GM21360 (cell line): ENCODE data around the gene HTR5A.

ENCODE experiments used
- ATAC-seq: cut with Tn5 transposase; IDR thresholded peaks from one replicate; pipeline ENCODE4 v1.9.1; 2021; ENCODE audit warnings: mild to moderate bottlenecking, moderate library complexity; ENCODE audit not compliant: unreplicated experiment

Gene HTR5A

DNA sequence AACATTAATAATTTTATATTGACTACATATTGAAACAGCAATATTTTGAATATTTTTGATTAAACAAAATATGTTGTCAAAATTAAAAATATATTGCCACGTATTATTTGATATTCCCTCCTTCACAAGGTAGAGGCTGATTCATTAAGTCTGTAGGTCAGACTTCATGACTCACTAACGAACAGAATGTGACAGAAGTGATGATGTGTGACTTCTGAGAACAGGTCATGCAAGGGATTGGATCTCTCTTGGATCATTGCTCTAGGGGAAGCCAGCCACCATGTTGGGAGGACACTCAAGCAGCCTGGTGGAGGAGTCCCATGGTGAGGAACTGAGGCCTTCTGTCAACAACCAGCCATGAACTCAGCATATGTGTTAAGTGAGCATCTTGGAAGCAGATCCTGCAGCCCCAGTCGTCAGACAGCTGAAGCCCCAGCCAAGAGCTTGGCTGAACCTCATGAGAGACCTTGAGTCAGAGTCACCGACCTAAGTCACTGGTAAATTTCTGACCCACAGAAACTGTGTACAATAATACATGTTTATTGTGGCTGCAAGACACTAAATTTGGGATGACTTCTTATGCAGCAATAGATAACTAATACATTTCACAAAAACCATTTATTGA, 66.6 kb downstream of the HTR5A start:
- ATAC-seq = no peak
